NB4 (cell line): ENCODE results near the gene MARK2.
A peak's percentile ranks its signal among the peaks of the same experiment; 100 is the strongest.

Experiments
- DNase-seq: peaks from one replicate; pipeline ENCODE4 v3.0.0; 2010; ENCODE audit warnings: low read depth
- H3K4me3 ChIP-seq: one replicate; pipeline ENCODE4 v1.5.1; 2011; ENCODE audit warnings: mild to moderate bottlenecking, low read depth, low read length, moderate library complexity
- MYC ChIP-seq: IDR thresholded peaks from 2 replicates; pipeline ENCODE4 v1.6.1; 2011; ENCODE audit warnings: low read depth, low read length
- POLR2A ChIP-seq: IDR thresholded peaks from 2 replicates; pipeline ENCODE4 v1.6.1; 2011; ENCODE audit warnings: mild to moderate bottlenecking; ENCODE audit not compliant: insufficient read length; ENCODE audit errors: extremely low read depth
- TF ChIP-seq, protein P1 (sequence below): IDR thresholded peaks from one replicate; pipeline ENCODE4 v1.5.1; 2012; ENCODE audit warnings: low read depth, low read length
- TF ChIP-seq, protein P2 (sequence below): IDR thresholded peaks from 2 replicates; pipeline ENCODE4 v1.6.1; 2011; ENCODE audit warnings: low read depth, low read length

The MARK2 gene

DNA sequence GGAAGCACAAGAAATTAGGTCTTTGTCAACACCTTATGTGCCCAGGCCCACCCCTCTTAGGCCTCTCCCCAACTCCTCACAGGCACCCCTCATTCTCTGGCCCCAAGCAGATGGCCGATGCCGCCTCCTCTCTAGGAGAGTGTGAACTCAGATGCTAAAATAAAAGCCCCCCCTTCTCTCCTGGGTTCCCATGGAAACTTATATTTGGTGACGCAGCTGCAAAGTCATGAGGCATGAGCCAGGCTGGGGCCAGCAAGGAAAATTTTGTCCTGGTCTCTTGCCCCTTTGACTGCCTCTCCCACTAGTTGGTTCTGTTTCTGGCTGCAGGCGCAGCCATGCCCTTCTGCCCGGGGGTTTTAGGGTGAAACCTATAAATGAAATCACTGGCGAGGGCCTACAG is 66.3 kb downstream of the MARK2 start:
- TF ChIP-seq MYC (no peak), POLR2A (no peak)
- TF ChIP-seq, protein P1, sequence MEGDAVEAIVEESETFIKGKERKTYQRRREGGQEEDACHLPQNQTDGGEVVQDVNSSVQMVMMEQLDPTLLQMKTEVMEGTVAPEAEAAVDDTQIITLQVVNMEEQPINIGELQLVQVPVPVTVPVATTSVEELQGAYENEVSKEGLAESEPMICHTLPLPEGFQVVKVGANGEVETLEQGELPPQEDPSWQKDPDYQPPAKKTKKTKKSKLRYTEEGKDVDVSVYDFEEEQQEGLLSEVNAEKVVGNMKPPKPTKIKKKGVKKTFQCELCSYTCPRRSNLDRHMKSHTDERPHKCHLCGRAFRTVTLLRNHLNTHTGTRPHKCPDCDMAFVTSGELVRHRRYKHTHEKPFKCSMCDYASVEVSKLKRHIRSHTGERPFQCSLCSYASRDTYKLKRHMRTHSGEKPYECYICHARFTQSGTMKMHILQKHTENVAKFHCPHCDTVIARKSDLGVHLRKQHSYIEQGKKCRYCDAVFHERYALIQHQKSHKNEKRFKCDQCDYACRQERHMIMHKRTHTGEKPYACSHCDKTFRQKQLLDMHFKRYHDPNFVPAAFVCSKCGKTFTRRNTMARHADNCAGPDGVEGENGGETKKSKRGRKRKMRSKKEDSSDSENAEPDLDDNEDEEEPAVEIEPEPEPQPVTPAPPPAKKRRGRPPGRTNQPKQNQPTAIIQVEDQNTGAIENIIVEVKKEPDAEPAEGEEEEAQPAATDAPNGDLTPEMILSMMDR, result no peak
- TF ChIP-seq, protein P2, sequence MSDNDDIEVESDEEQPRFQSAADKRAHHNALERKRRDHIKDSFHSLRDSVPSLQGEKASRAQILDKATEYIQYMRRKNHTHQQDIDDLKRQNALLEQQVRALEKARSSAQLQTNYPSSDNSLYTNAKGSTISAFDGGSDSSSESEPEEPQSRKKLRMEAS, result no peak
- no peak overlapping the region for H3K4me3 ChIP-seq
- DNase-seq, result no peak

DNA sequence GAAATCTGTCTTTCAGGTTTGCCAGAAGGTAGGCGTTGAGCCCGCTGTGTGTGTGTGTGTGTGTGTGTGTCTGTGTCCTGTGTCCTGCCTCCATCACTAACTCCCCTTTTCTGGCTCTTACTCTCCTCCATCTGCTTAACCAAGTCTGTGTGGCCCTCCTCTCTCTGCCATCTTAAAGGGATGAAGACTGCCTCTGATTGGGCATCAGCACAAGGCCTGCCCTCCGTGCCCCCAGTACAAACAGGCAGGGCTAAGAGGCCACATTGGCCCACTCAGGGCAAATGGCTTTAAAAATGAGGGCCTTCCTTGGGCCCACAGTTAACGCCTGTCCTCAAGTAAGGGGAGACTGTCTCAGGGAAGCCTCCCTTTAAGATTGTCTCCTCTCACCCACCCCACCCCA is 67.2 kb downstream of the MARK2 start:
- TF ChIP-seq, protein P1, result no peak
- no peak for TF ChIP-seq MYC
- no peak for TF ChIP-seq POLR2A
- TF ChIP-seq, protein P2, result no peak
- H3K4me3 ChIP-seq, result no peak overlapping the region
- no peak for DNase-seq

DNA sequence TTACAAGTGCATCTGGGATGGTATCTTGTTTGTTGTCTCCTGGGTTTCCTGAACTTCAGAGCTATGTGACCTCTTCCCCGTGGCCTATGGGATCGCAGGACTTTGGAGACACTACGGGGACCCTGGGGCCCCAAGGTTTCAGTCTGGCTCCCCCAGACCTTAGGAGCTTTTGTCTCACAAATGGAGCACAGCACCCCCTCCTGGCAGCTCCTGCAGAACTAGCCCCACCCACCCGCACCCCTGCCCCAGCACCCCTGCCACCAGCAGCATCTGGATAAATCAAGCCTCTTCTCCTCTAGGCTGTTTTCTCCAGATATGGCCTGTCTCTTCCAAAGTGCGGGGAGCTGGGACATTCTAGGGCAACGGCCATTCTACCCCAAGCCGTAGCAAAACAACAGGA is 67.7 kb downstream of the MARK2 start:
- H3K4me3 ChIP-seq, result no peak overlapping the region
- TF ChIP-seq, protein P1, result peak; percentile 34
- TF ChIP-seq POLR2A (no peak), MYC (no peak)
- TF ChIP-seq, protein P2, result no peak
- peak; percentile 59 for DNase-seq

DNA sequence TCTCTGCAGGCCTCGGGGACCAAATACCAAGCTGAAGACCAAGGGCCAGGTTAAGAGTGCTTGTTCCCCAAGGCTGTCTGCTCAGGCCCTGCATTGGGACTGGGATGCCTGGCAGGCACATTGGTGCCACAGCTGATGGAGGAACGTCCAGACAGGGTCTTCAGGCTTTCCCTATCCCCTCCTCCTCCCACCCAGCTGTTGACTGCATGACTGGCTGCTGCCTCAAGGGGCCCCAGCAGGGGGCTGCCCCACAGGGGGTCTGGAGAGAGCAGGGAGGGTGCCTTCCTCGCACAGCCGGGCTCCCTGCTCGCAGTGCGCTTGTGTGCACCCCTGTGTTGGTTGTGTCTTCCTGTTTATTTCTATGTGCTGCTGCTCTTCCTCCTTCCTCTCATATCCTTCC is 68.2 kb downstream of the MARK2 start:
- DNase-seq, result no peak
- H3K4me3 ChIP-seq, result no peak overlapping the region
- TF ChIP-seq MYC (no peak), POLR2A (no peak)
- TF ChIP-seq, protein P2, result no peak
- TF ChIP-seq, protein P1, result no peak

DNA sequence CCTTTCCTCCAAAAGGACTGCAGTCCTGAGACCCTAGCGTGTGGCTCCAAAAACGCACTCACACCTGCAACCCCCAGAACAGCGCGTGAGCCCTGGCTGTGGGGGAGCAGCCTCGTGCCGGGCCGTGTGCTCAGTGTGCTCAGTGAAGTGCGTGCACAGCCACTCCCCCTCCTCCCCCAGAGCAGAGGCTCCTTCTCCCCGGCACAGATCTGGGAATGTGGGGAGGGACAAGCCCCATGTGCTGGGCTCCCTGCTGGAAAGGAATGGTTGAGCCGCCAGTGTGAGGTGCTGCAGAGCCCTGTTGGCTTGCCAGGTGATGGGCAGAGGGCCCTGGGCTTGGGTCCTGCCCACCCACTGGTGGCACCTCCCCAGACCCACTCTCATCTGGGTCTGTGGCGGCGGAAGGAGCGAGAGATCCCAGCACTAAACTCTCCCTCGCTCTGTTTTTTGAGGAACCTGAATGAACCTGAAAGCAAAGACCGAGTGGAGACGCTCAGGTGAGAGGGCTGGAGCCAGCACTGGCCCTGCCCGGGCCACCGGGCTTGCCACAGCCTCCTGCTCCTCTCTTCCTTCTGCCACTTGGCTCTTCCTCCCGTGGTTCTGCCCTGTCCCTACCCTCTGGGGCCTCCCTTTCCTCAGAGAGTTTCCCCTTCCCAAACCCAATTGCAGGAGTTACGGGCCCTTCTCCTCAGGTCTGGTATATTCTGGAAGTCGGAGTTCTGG is 69.1 kb downstream of the MARK2 start:
- DNase-seq, result no peak
- TF ChIP-seq POLR2A (no peak), MYC (no peak)
- no peak overlapping the region for H3K4me3 ChIP-seq

DNA sequence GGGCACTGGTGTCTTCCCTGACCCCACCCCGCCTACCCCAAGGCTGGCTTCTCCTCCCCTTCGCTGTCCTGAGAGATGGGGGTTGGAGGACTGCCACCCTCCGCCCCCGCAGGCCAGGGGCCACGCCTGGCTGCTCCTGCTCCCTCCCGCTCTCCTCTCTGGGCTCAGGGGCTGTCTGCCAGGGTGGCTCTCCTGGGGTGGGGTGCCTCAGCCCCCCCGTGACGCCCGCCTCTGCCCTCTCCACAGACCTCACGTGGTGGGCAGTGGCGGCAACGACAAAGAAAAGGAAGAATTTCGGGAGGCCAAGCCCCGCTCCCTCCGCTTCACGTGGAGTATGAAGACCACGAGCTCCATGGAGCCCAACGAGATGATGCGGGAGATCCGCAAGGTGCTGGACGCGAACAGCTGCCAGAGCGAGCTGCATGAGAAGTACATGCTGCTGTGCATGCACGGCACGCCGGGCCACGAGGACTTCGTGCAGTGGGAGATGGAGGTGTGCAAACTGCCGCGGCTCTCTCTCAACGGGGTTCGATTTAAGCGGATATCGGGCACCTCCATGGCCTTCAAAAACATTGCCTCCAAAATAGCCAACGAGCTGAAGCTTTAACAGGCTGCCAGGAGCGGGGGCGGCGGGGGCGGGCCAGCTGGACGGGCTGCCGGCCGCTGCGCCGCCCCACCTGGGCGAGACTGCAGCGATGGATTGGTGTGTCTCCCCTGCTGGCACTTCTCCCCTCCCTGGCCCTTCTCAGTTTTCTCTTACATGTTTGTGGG is 69.9 kb downstream of the MARK2 start:
- no peak overlapping the region for H3K4me3 ChIP-seq
- no peak for DNase-seq
- TF ChIP-seq, protein P1, result no peak
- TF ChIP-seq POLR2A, result no peak
- TF ChIP-seq MYC, result no peak
- TF ChIP-seq, protein P2, result no peak
